Thyroid gland (tissue), 4 donors: Measurements from ENCODE around the gene YIPF6.

Source experiments
- POLR2A ChIP-seq, 2 donors: fragments of 450-650 bp; IDR thresholded peaks; one replicate each; pipeline ENCODE4 v1.6.1; 2017; ENCODE audit warnings: antibody characterized with exemption in 2 of 2, mild to moderate bottlenecking in 2 of 2, moderate library complexity in 1 of 2
- TF ChIP-seq, protein P1 (sequence below), 6 experiments: fragments of 200-600 bp in 3 of 6; fragments of 450-650 bp in 3 of 6; sonication (generic) in 3 of 6; IDR thresholded peaks; one replicate each; pipeline ENCODE4 v1.5.1; 2016 to 2019; ENCODE audit warnings: antibody characterized with exemption in 6 of 6, mild to moderate bottlenecking in 2 of 6, inconsistent platforms in 1 of 6, moderate library complexity in 1 of 6

DNA sequence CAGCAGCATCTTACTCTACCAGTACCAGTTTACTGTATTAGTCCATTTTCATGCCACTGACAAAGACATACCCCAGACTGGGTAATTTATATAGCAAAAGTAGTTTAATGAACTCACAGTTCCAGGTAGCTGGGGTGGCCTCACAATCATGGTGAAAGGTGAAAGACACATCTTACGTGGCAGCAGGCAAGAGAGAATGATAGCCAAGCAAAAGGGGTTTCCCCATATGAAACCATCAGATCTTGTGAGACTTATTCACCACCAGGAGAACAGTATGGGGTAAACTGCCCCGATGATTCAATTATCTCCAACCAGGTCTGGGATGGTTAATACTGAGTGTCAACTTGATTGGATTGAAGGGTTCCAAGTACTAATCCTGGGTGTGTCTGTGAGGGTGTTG lies 69.3 kb downstream of the YIPF6 start:
- TF ChIP-seq, protein P1, sequence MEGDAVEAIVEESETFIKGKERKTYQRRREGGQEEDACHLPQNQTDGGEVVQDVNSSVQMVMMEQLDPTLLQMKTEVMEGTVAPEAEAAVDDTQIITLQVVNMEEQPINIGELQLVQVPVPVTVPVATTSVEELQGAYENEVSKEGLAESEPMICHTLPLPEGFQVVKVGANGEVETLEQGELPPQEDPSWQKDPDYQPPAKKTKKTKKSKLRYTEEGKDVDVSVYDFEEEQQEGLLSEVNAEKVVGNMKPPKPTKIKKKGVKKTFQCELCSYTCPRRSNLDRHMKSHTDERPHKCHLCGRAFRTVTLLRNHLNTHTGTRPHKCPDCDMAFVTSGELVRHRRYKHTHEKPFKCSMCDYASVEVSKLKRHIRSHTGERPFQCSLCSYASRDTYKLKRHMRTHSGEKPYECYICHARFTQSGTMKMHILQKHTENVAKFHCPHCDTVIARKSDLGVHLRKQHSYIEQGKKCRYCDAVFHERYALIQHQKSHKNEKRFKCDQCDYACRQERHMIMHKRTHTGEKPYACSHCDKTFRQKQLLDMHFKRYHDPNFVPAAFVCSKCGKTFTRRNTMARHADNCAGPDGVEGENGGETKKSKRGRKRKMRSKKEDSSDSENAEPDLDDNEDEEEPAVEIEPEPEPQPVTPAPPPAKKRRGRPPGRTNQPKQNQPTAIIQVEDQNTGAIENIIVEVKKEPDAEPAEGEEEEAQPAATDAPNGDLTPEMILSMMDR (IDR thresholded peaks at IDR 0.05), result no peak
- TF ChIP-seq POLR2A (IDR thresholded peaks at IDR 0.05), result no peak
